ENCODE data around the gene C1orf115.
"Not testable (repeated sequence)": the region's sequence is repeated elsewhere in the genome, so short reads cannot be mapped to it uniquely, and the experiment has no call there.

C1orf115 gene

GRCh38 chr1:220717800-220718640, 27.9 kb downstream of the C1orf115 start:
- Histone ChIP-seq H3K27me3 (replicated peaks; ENCODE audit: insufficient read depth, low read length) (no peaks in the 10 kb centered on the region), H3K9ac (ENCODE audit: low read length) (no peak overlapping the region), H3K9me2 (replicated peaks; ENCODE audit: insufficient read depth, low read length) (no peaks in the 10 kb centered on the region), H3K4me3 (ENCODE audit: low read length) (no peak overlapping the region), H3K36me3 (replicated peaks; ENCODE audit: insufficient read depth, low read length) (no peaks in the 10 kb centered on the region), H3K4me2 (ENCODE audit: low read depth, low read length) (peak overlapping the region; percentile 33), H4K20me1 (ENCODE audit: insufficient read depth, low read length) (no peaks in the 10 kb centered on the region), H3K9me3 (replicated peaks; ENCODE audit: insufficient read depth, low read length) (no peaks in the 10 kb centered on the region), H3K79me2 (ENCODE audit: low read length) (no peaks in the 10 kb centered on the region), H2AFZ (ENCODE audit: low read length) (peak overlapping the region; percentile 32; the same call in 1 of the 2 replicates), H3F3A (ENCODE audit: insufficient read depth, low read length) (no peaks in the 10 kb centered on the region), H3K4me1 (ENCODE audit: low read length) (no peaks in the 10 kb centered on the region; the same call in 1 of the 2 replicates), H3K27ac (ENCODE audit: low read length) (no peak overlapping the region)
- TF ChIP-seq EZH2phosphoT487 (IDR thresholded peaks at IDR 0.05; ENCODE audit: low read length) (no peak), EZH2 (optimal IDR thresholded peaks at IDR 0.05; ENCODE audit: low read depth, low read length) (no peak), CTCF (IDR thresholded peaks at IDR 0.05; ENCODE audit: low read length) (no peak)
- DNase-seq = no peak

GRCh38 chr1:220721266-220721665, 31.1 kb downstream of the C1orf115 start:
- not testable (repeated sequence) for H3K36me3 ChIP-seq (replicated peaks; ENCODE audit: insufficient read depth, low read length); H3K27me3 ChIP-seq (replicated peaks; ENCODE audit: insufficient read depth, low read length); H3F3A ChIP-seq (ENCODE audit: insufficient read depth, low read length); H3K4me3 ChIP-seq (ENCODE audit: low read length); H3K4me1 ChIP-seq (ENCODE audit: low read length); H4K20me1 ChIP-seq (ENCODE audit: insufficient read depth, low read length); H3K79me2 ChIP-seq (ENCODE audit: low read length); H3K9me2 ChIP-seq (replicated peaks; ENCODE audit: insufficient read depth, low read length); H2AFZ ChIP-seq (ENCODE audit: low read length); H3K27ac ChIP-seq (ENCODE audit: low read length); H3K9me3 ChIP-seq (replicated peaks; ENCODE audit: insufficient read depth, low read length); DNase-seq; H3K9ac ChIP-seq (ENCODE audit: low read length); H3K4me2 ChIP-seq (ENCODE audit: low read depth, low read length)

- no peak overlapping the region for H3K4me3 ChIP-seq (ENCODE audit: low read length)
- no peaks in the 10 kb centered on the region for H3K9me3 ChIP-seq (replicated peaks; ENCODE audit: insufficient read depth, low read length)
- no peaks in the 10 kb centered on the region for H3K79me2 ChIP-seq (ENCODE audit: low read length)
- H3K4me2 ChIP-seq (ENCODE audit: low read depth, low read length) = no peak overlapping the region
- no peak overlapping the region for H2AFZ ChIP-seq (ENCODE audit: low read length)
- H3K27me3 ChIP-seq (replicated peaks; ENCODE audit: insufficient read depth, low read length) = no peaks in the 10 kb centered on the region
- DNase-seq = no peak
- H3F3A ChIP-seq (ENCODE audit: insufficient read depth, low read length) = no peaks in the 10 kb centered on the region
- H3K4me1 ChIP-seq (ENCODE audit: low read length) = no peaks in the 10 kb centered on the region
- no peaks in the 10 kb centered on the region for H3K36me3 ChIP-seq (replicated peaks; ENCODE audit: insufficient read depth, low read length)
- no peaks in the 10 kb centered on the region for H4K20me1 ChIP-seq (ENCODE audit: insufficient read depth, low read length)
- H3K9ac ChIP-seq (ENCODE audit: low read length) = no peak overlapping the region
- TF ChIP-seq EZH2phosphoT487 (IDR thresholded peaks at IDR 0.05; ENCODE audit: low read length) = no peak
- TF ChIP-seq CTCF (IDR thresholded peaks at IDR 0.05; ENCODE audit: low read length) = peak; percentile 47
- no peak for TF ChIP-seq EZH2 (optimal IDR thresholded peaks at IDR 0.05; ENCODE audit: low read depth, low read length)
- H3K27ac ChIP-seq (ENCODE audit: low read length) = no peak overlapping the region
- no peaks in the 10 kb centered on the region for H3K9me2 ChIP-seq (replicated peaks; ENCODE audit: insufficient read depth, low read length)
Measured at GRCh38 chr1:220726634-220727033, 36.5 kb downstream of the C1orf115 start.

- H3K4me2 ChIP-seq (ENCODE audit: low read depth, low read length) = no peak overlapping the region
- H3K9ac ChIP-seq (ENCODE audit: low read length) = no peak overlapping the region
- TF ChIP-seq EZH2 (optimal IDR thresholded peaks at IDR 0.05; ENCODE audit: low read depth, low read length) (no peak), EZH2phosphoT487 (IDR thresholded peaks at IDR 0.05; ENCODE audit: low read length) (no peak), CTCF (IDR thresholded peaks at IDR 0.05; ENCODE audit: low read length) (no peak)
- H3K9me3 ChIP-seq (replicated peaks; ENCODE audit: insufficient read depth, low read length) = no peaks in the 10 kb centered on the region
- 0 out of 2 replicates have a peak, but pooled peaks cover 3% of the 10 kb centered on the region for H3K4me1 ChIP-seq (ENCODE audit: low read length)
- H3K9me2 ChIP-seq (replicated peaks; ENCODE audit: insufficient read depth, low read length) = no peaks in the 10 kb centered on the region
- H3K36me3 ChIP-seq (replicated peaks; ENCODE audit: insufficient read depth, low read length) = no peaks in the 10 kb centered on the region
- H4K20me1 ChIP-seq (ENCODE audit: insufficient read depth, low read length) = no peaks in the 10 kb centered on the region
- DNase-seq = no peak
- no peaks in the 10 kb centered on the region for H3F3A ChIP-seq (ENCODE audit: insufficient read depth, low read length)
- no peak overlapping the region for H3K27ac ChIP-seq (ENCODE audit: low read length)
- H2AFZ ChIP-seq (ENCODE audit: low read length) = no peak overlapping the region
- no peaks in the 10 kb centered on the region for H3K79me2 ChIP-seq (ENCODE audit: low read length)
- H3K27me3 ChIP-seq (replicated peaks; ENCODE audit: insufficient read depth, low read length) = no peaks in the 10 kb centered on the region
- no peak overlapping the region for H3K4me3 ChIP-seq (ENCODE audit: low read length)
Measured at GRCh38 chr1:220727519-220727918, 37.4 kb downstream of the C1orf115 start.
